CD4-positive, alpha-beta T cell treated with Interleukin-10 for 1 hour (primary cell): ENCODE results near the gene RTL3.
"Not testable (repeated sequence)": the region's sequence is repeated elsewhere in the genome, so short reads cannot be mapped to it uniquely, and the experiment has no call there.

Experiments
- DNase-seq: peaks from one replicate; pipeline ENCODE4 v3.0.0-alpha.2; 2020

RTL3 gene

GRCh38 chrX:78658845-78659744 lies at the start of gene RTL3:
TSS of gene RTL3 (minus strand) at chrX:78659328. CDS start at chrX:78658420, 908 bp downstream.
- no peak for DNase-seq

GRCh38 chrX:78708816-78709215 lies 49.7 kb upstream of the RTL3 start:
- DNase-seq, result no peak

GRCh38 chrX:78708262-78708661 lies 49.1 kb upstream of the RTL3 start:
- DNase-seq, result no peak

GRCh38 chrX:78706071-78706470 lies 46.9 kb upstream of the RTL3 start:
- DNase-seq, result no peak

- no peak for DNase-seq
Measured at GRCh38 chrX:78693536-78693935, 34.4 kb upstream of the RTL3 start.

- no peak for DNase-seq
Measured at GRCh38 chrX:78693012-78693411, 33.9 kb upstream of the RTL3 start.

- DNase-seq, result no peak
Measured at GRCh38 chrX:78687586-78687985, 28.5 kb upstream of the RTL3 start.

GRCh38 chrX:78673246-78673645 lies 14.1 kb upstream of the RTL3 start:
- DNase-seq, result no peak

- no peak for DNase-seq
Measured at GRCh38 chrX:78665342-78665741, 6.2 kb upstream of the RTL3 start.

GRCh38 chrX:78661836-78662235 lies 2.7 kb upstream of the RTL3 start:
- no peak for DNase-seq

- DNase-seq, result no peak
Measured at GRCh38 chrX:78659955-78660354, 827 bp upstream of the RTL3 start.

- no peak for DNase-seq
Measured at GRCh38 chrX:78658414-78658813, 714 bp downstream of the RTL3 start.

GRCh38 chrX:78655642-78656041 lies 3.5 kb downstream of the RTL3 start:
- no peak for DNase-seq

- DNase-seq, result peak; percentile 1
Measured at GRCh38 chrX:78653118-78653822, 5.9 kb downstream of the RTL3 start.

GRCh38 chrX:78650906-78651437 lies 8.2 kb downstream of the RTL3 start:
- peak; percentile 7 for DNase-seq

GRCh38 chrX:78643874-78644273 lies 15.3 kb downstream of the RTL3 start:
- DNase-seq, result peak; percentile 23

- no peak for DNase-seq
Measured at GRCh38 chrX:78643096-78643495, 16.0 kb downstream of the RTL3 start.

GRCh38 chrX:78636096-78636495 lies 23.0 kb downstream of the RTL3 start:
- not testable (repeated sequence) for DNase-seq

- no peak for DNase-seq
Measured at GRCh38 chrX:78624962-78625909, 33.9 kb downstream of the RTL3 start.

- DNase-seq, result no peak
Measured at GRCh38 chrX:78624426-78624825, 34.7 kb downstream of the RTL3 start.

- no peak for DNase-seq
Measured at GRCh38 chrX:78622831-78623230, 36.3 kb downstream of the RTL3 start.

- no peak for DNase-seq
Measured at GRCh38 chrX:78619834-78620233, 39.3 kb downstream of the RTL3 start.

GRCh38 chrX:78618987-78619386 lies 40.1 kb downstream of the RTL3 start:
- no peak for DNase-seq
